Liver (tissue), 3 donors: ENCODE data around the gene SUB1.

Experiments used
- EGR1 ChIP-seq, 2 donors: IDR thresholded peaks; 2 replicates each; pipeline ENCODE4 v1.6.1; 2016 to 2018; ENCODE audit warnings: antibody characterized with exemption in 2 of 2, low read depth in 2 of 2
- FOXA1 ChIP-seq: IDR thresholded peaks from 2 replicates; pipeline ENCODE4 v1.6.1; 2016; ENCODE audit warnings: antibody characterized with exemption
- GABPA ChIP-seq, 2 donors: IDR thresholded peaks in 1 of 2; conservative IDR thresholded peaks in 1 of 2; 2 replicates each; pipeline ENCODE4 v1.6.1; 2016; ENCODE audit warnings: antibody characterized with exemption in 2 of 2, mild to moderate bottlenecking in 1 of 2, moderate library complexity in 1 of 2
- SP1 ChIP-seq: IDR thresholded peaks from 2 replicates; pipeline ENCODE4 v1.6.1; 2018; ENCODE audit warnings: antibody characterized with exemption, mild to moderate bottlenecking
- TAF1 ChIP-seq: conservative IDR thresholded peaks from 2 replicates; pipeline ENCODE4 v1.6.1; 2016; ENCODE audit warnings: antibody characterized with exemption, mild to moderate bottlenecking
- TF ChIP-seq, protein P1 (sequence below): IDR thresholded peaks from 2 replicates; pipeline ENCODE4 v1.6.1; 2016; ENCODE audit warnings: antibody characterized with exemption
- TF ChIP-seq, protein P2 (sequence below): fragments of 150-350 bp; IDR thresholded peaks from 2 replicates; pipeline ENCODE4 v1.5.1; 2017; ENCODE audit warnings: improper control_type of control experiment, low read depth, low read length; ENCODE audit not compliant: missing input control
- donor health status: healthy.
- donor health status: healthy.

DNA sequence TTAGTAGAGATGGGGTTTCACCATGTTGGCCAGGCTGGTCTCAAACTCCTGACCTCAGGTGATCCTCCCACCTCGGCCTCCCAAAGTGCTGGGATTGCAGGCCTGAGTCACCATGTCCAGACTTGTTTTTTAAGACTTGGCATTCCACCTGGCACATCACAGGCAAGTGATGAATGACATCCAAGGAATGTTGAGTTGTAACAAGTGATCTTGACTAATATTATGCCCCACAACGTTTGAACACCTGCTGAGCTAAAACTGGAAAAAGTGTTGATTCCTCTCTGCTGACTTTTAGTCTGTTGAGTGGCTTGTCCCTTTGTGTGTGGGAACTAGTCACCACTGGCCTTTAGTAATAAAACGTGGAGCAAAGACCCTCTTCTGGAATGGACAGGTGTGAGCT, 54.6 kb downstream of the SUB1 start:
- TF ChIP-seq FOXA1 = no peak
- TF ChIP-seq, protein P1, sequence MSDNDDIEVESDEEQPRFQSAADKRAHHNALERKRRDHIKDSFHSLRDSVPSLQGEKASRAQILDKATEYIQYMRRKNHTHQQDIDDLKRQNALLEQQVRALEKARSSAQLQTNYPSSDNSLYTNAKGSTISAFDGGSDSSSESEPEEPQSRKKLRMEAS = no peak
- TF ChIP-seq, protein P2, sequence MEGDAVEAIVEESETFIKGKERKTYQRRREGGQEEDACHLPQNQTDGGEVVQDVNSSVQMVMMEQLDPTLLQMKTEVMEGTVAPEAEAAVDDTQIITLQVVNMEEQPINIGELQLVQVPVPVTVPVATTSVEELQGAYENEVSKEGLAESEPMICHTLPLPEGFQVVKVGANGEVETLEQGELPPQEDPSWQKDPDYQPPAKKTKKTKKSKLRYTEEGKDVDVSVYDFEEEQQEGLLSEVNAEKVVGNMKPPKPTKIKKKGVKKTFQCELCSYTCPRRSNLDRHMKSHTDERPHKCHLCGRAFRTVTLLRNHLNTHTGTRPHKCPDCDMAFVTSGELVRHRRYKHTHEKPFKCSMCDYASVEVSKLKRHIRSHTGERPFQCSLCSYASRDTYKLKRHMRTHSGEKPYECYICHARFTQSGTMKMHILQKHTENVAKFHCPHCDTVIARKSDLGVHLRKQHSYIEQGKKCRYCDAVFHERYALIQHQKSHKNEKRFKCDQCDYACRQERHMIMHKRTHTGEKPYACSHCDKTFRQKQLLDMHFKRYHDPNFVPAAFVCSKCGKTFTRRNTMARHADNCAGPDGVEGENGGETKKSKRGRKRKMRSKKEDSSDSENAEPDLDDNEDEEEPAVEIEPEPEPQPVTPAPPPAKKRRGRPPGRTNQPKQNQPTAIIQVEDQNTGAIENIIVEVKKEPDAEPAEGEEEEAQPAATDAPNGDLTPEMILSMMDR = no peak
- TF ChIP-seq EGR1 (IDR thresholded peaks at IDR 0.05; ENCODE audit: low read depth in 2 of 2) = no peak
- no peak for TF ChIP-seq SP1
- no peak for TF ChIP-seq TAF1
- TF ChIP-seq GABPA (IDR thresholded peaks at IDR 0.05 in 1 of 2, conservative IDR thresholded peaks at IDR 0.05 in 1 of 2) = no peak
